Measurements from ENCODE around the gene SUPV3L1.
A peak's percentile ranks its signal among the peaks of the same experiment; 100 is the strongest.

The SUPV3L1 gene

DNA sequence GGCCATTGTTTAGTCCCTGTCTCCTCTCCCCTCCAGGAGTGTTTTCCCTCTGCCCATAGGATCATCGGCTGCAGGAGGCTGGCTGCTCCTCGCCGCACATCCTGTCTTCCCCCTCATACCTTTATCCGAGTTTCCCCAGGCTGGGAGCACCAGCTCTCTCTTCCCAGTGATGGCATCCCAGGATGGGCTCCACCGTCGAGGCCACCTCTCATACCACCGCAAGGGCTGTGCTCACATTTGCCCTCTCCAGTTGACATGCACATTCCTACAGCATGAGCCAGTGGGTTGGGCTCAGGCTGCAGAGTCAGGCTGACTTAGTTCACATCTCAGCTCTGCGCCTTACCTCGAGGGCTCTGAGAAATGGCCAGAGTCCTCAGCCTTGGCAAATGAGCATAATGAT, 52.2 kb downstream of the SUPV3L1 start:
- H3K4me1 Mint-ChIP-seq (ENCODE audit: low read depth) = peaks cover 43% of the 10 kb centered on the region
- H3K36me3 Mint-ChIP-seq (ENCODE audit: low read depth) = no peaks in the 10 kb centered on the region
- no peak overlapping the region for H3K4me3 Mint-ChIP-seq
- peak overlapping the region; percentile 21 for H3K27ac Mint-ChIP-seq
- no peaks in the 10 kb centered on the region for H3K9me3 Mint-ChIP-seq
- no peaks in the 10 kb centered on the region for H3K27me3 Mint-ChIP-seq

DNA sequence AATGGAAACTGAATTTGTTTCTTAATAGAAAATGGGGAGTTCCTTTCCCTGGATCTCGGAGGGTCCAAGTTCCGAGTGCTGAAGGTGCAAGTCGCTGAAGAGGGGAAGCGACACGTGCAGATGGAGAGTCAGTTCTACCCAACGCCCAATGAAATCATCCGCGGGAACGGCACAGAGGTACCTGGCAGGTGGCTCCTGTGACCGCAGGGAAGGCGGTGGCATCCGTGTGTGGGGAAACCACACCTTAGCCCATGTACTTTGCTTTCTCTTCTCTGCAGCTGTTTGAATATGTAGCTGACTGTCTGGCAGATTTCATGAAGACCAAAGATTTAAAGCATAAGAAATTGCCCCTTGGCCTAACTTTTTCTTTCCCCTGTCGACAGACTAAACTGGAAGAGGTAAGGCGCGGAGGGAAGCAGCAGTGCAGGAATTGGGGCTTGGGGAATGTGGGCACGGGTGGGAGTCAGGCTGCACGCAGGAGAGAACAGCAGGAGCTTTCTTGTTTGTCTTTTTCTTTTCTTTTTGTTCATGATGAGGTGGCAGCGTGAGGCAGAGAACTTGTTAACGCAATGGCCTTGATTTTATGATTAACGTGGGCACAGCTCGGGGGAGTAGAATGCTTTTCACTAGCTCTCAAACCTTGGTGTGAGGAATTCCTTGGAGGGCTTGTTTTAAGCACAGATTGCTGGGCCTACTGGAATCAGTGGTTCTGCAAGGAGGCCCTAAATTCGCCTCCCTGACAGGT, 52.9 kb downstream of the SUPV3L1 start:
- no peak overlapping the region for H3K4me3 Mint-ChIP-seq
- no peaks in the 10 kb centered on the region for H3K27me3 Mint-ChIP-seq
- H3K9me3 Mint-ChIP-seq = no peaks in the 10 kb centered on the region
- H3K4me1 Mint-ChIP-seq (ENCODE audit: low read depth) = peaks cover 44% of the 10 kb centered on the region
- H3K36me3 Mint-ChIP-seq (ENCODE audit: low read depth) = no peaks in the 10 kb centered on the region
- peak overlapping the region; percentile 0 for H3K27ac Mint-ChIP-seq

DNA sequence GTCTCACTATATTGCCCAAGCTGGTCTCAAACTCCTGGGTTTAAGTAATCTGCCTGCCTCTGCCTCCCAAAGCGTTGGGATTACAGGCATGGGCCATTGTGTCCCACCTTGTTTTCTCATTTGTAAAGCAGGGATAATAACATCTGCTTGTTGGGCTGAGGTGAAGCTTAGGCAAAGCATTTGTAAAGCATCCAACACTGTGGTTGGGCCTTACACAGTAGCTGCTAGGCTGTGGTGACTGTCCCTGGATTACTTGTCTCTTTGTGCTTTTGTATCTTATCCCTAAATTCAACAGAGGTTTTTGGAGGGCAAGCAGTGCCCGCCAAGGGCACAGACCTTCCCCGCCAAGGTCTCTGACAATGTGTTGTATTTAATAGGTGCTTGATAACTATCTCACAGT, 54.4 kb downstream of the SUPV3L1 start:
- Mint-ChIP-seq H3K9me3 (no peaks in the 10 kb centered on the region), H3K27me3 (no peaks in the 10 kb centered on the region), H3K4me3 (no peak overlapping the region), H3K27ac (no peak overlapping the region), H3K36me3 (ENCODE audit: low read depth) (no peaks in the 10 kb centered on the region), H3K4me1 (ENCODE audit: low read depth) (peaks cover 28% of the 10 kb centered on the region)

DNA sequence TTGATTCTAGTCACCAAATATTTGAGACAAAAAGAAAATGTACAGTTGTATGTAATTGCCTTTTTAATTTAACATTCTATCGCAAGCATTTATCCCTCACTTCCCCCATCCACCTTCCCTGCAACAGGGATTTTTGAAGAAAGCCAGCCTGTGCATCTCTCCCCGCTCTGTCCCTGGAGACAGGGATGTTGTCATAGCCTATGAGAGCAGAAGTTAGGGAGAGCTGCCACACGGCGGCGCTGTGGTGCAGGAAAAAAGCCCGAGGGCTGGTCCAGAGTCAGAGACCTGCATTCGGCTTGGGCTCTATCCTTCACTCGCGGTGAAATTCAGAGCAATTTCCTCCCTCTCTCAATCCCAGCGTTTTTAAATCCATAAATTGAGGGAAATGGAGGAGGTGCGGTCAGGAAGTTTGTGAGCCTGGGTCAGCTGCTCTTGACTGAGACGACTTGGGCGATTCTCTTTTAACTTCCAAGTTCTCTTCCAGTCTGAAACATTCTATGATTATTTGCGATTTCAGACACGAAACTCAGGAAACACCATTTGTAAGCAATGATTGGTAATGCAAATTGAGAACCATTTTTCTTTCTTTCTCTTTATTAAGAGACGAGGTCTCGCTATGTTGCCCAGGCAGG, 57.6 kb downstream of the SUPV3L1 start:
- no peaks in the 10 kb centered on the region for H3K36me3 Mint-ChIP-seq (ENCODE audit: low read depth)
- peaks cover 13% of the 10 kb centered on the region for H3K4me1 Mint-ChIP-seq (ENCODE audit: low read depth)
- H3K27ac Mint-ChIP-seq = no peak overlapping the region
- no peaks in the 10 kb centered on the region for H3K27me3 Mint-ChIP-seq
- H3K9me3 Mint-ChIP-seq = no peaks in the 10 kb centered on the region
- H3K4me3 Mint-ChIP-seq = no peak overlapping the region

DNA sequence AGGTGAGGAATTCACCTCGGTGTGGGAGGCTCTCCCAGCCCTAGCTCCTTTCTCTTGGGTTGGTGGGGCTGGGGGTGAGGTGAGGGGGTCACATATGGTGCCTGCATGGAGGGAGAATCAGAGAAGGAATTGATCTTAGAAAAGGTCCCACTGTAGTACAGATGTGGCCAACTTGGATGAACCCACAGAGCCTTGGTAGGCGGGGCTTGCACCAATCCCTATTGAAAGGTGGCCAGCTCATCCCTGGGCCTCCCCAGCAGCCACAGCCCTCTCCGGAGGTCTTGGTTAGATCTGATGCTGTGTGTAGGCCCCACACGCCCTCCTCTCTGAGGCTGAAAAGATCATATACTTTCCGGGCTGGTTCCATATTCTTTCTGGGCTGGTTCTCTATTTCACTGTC, 59.1 kb downstream of the SUPV3L1 start:
- H3K27me3 Mint-ChIP-seq = no peaks in the 10 kb centered on the region
- H3K4me3 Mint-ChIP-seq = no peak overlapping the region
- H3K27ac Mint-ChIP-seq = no peak overlapping the region
- H3K4me1 Mint-ChIP-seq (ENCODE audit: low read depth) = peaks cover 5% of the 10 kb centered on the region
- H3K36me3 Mint-ChIP-seq (ENCODE audit: low read depth) = no peaks in the 10 kb centered on the region
- H3K9me3 Mint-ChIP-seq = no peaks in the 10 kb centered on the region

DNA sequence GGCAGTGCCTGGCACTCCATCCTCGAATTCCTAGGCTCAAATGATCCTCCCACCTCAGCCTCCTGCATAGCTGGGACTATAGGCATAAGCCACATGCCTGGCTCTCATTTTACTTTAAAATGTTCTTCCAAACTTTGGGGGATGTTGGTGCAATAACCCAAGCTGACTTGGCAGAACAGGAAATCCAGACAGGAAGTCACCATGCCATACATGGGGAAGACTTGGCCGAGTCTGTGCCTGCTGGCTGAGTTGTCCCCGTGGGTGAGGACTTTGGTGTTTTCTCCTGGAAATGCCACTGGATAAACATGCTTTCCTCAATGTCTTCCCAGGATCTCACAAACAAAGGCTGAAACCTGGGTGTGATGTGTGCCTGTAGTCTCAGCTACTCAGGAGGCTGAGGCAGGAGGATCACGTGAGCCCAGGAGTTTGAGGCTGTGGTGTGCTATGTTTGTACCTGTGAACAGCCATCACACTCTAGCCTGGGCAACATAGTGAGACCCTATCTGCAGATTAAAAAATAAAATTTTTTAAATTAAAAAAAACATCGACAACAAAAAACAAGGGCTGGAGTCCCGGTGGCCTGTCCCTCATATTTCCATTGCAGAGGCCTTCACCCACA, 59.9 kb downstream of the SUPV3L1 start:
- Mint-ChIP-seq H3K36me3 (ENCODE audit: low read depth) (no peaks in the 10 kb centered on the region), H3K27me3 (no peaks in the 10 kb centered on the region), H3K27ac (no peak overlapping the region), H3K4me1 (ENCODE audit: low read depth) (peaks cover 5% of the 10 kb centered on the region), H3K9me3 (no peaks in the 10 kb centered on the region), H3K4me3 (no peak overlapping the region)

DNA sequence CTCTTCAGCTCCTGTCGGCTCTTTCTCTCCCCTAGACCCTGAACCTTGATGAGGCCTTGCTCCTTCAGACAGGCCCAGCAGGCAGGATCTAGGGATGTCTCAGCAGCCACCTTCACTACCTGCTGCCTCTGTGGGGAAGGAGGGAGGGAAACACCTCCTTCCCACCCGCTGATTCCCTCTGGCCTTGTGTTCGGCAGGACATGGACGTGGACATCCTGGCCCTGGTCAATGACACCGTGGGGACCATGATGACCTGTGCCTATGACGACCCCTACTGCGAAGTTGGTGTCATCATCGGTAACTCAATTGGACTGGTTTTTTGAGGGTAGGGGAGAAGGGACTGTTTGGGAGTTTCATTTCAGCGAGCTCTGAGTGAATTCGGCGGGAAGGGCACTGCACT, 60.4 kb downstream of the SUPV3L1 start:
- no peaks in the 10 kb centered on the region for H3K9me3 Mint-ChIP-seq
- H3K27ac Mint-ChIP-seq = no peak overlapping the region
- H3K36me3 Mint-ChIP-seq (ENCODE audit: low read depth) = no peaks in the 10 kb centered on the region
- peaks cover 5% of the 10 kb centered on the region for H3K4me1 Mint-ChIP-seq (ENCODE audit: low read depth)
- no peak overlapping the region for H3K4me3 Mint-ChIP-seq
- no peaks in the 10 kb centered on the region for H3K27me3 Mint-ChIP-seq

DNA sequence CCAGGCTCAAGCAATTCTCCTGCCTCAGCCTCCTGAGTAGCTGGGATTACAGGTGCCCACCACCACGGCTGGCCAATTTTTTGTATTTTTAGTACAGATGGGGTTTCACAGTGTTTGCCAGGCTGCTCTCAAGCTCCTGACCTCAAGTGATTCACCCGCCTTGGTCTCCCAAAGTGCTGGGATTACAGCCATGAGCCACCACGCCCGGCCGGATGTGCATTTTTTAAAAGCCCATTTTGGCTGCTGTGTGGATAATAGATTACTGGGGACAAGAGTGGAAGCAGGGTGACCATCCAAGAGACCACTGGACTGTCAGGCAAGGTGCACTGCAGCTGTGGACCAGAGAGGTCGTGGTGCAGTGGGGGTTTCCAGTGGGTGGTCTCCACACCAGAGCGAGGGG, 61.5 kb downstream of the SUPV3L1 start:
- Mint-ChIP-seq H3K4me3 (no peak overlapping the region), H3K27ac (no peak overlapping the region), H3K36me3 (ENCODE audit: low read depth) (no peaks in the 10 kb centered on the region), H3K9me3 (no peaks in the 10 kb centered on the region), H3K27me3 (no peaks in the 10 kb centered on the region), H3K4me1 (ENCODE audit: low read depth) (peaks cover 5% of the 10 kb centered on the region)

DNA sequence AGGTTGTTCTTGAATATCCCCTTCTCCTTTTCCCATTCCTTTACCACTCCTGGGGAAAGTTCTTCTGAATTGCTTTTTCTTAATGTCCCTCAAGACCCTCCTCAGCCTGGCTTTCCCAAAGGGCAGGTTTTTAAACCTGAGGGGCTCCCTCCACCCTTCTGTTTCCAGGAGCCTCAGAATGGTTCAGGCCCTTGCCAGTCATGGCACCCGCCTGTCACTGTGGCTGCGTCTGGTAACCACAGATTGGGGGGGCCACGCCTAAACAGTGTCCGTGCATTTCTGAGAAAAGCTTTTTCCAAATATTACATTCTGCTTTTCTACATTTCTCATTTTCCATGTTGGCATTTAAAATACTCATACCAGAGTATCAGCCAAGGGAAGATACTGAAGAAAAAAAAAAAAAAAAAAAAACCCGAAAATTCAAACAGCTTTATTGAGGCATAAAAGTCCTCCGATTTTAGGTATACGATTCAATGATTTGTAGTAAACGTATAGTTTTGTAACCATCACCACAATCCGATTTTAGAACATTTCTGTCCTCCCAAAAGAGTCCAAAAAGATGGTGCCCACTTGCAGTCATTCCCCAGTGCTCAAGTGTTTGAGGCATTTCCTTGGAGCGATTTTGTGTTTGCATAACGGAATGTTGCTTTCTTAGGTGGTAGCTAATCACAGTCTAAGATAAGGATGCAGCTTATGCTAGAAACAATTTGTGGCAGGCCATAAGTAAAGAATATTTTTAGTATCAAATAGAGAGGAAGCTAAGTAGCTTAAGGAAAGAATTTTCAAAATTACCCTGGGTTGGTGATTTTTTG, 62.2 kb downstream of the SUPV3L1 start:
- H3K4me3 Mint-ChIP-seq = no peak overlapping the region
- no peaks in the 10 kb centered on the region for H3K36me3 Mint-ChIP-seq (ENCODE audit: low read depth)
- H3K4me1 Mint-ChIP-seq (ENCODE audit: low read depth) = peaks cover 5% of the 10 kb centered on the region
- H3K9me3 Mint-ChIP-seq = no peaks in the 10 kb centered on the region
- H3K27me3 Mint-ChIP-seq = no peaks in the 10 kb centered on the region
- no peak overlapping the region for H3K27ac Mint-ChIP-seq

DNA sequence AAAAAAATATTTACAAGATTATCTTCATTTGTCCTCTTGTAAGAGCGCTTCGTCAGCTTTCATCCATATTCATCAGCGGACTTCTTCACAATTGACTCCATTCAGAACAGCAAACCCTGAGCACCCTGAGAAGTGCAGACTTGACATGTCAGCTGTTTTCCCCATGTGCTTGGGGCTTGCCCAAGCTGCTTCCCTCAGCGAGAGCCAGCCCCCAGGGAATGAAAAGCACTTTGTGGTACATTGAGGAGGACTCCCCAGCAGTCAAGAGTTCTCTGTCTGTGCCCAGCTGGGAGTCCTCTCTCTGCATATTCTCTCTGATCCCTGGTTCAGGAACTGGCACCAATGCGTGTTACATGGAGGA, 62.8 kb downstream of the SUPV3L1 start:
- H3K27me3 Mint-ChIP-seq = no peaks in the 10 kb centered on the region

DNA sequence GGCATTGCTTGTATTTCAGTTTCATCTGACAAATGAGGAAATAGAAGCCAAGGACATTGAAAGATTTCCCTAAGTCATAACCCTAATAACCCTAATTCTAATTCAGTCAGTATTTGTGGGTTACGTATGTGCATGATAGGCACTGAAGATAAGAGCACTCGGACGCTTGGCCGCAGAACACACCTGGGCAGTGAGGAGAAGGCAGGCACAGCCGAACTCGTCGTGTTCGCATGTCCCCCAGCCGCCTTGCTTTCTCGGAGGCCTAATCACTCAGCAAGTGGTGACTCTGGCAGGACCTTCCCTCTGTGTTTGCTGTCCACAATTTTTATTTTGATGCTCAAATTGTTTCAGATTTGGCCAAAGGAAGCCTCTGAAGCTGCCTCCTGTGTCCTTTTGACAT, 63.8 kb downstream of the SUPV3L1 start:
- Mint-ChIP-seq H3K36me3 (ENCODE audit: low read depth) (no peaks in the 10 kb centered on the region), H3K27ac (no peak overlapping the region), H3K27me3 (no peaks in the 10 kb centered on the region)

More for the DNA sequence above, 62.8 kb downstream of the SUPV3L1 start:
- Mint-ChIP-seq H3K4me3 (no peak overlapping the region), H3K4me1 (ENCODE audit: low read depth) (peaks cover under 1% of the 10 kb centered on the region), H3K9me3 (no peaks in the 10 kb centered on the region), H3K27ac (no peak overlapping the region), H3K36me3 (ENCODE audit: low read depth) (no peaks in the 10 kb centered on the region)

DNA sequence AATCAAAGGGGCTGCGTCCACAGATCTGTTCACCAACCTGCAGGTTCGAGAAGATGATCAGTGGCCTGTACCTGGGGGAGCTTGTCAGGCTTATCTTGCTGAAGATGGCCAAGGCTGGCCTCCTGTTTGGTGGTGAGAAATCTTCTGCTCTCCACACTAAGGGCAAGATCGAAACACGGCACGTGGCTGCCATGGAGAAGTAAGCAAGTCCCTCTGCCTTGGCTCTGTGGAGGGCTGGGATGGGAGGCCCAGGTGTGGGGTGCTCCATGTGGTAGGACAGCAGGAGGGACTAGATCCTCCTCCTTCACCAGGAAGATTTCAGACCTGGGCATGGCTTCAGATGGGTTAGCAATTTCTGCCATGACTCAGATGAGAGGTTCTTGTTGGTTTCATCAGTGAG, 66.0 kb downstream of the SUPV3L1 start:
- Mint-ChIP-seq H3K27me3 (no peaks in the 10 kb centered on the region), H3K4me3 (no peak overlapping the region), H3K9me3 (no peaks in the 10 kb centered on the region), H3K36me3 (ENCODE audit: low read depth) (no peaks in the 10 kb centered on the region), H3K4me1 (ENCODE audit: low read depth) (no peaks in the 10 kb centered on the region), H3K27ac (no peak overlapping the region)

More for the DNA sequence above, 63.8 kb downstream of the SUPV3L1 start:
- H3K4me1 Mint-ChIP-seq (ENCODE audit: low read depth) = no peaks in the 10 kb centered on the region
- no peaks in the 10 kb centered on the region for H3K9me3 Mint-ChIP-seq
- no peak overlapping the region for H3K4me3 Mint-ChIP-seq

DNA sequence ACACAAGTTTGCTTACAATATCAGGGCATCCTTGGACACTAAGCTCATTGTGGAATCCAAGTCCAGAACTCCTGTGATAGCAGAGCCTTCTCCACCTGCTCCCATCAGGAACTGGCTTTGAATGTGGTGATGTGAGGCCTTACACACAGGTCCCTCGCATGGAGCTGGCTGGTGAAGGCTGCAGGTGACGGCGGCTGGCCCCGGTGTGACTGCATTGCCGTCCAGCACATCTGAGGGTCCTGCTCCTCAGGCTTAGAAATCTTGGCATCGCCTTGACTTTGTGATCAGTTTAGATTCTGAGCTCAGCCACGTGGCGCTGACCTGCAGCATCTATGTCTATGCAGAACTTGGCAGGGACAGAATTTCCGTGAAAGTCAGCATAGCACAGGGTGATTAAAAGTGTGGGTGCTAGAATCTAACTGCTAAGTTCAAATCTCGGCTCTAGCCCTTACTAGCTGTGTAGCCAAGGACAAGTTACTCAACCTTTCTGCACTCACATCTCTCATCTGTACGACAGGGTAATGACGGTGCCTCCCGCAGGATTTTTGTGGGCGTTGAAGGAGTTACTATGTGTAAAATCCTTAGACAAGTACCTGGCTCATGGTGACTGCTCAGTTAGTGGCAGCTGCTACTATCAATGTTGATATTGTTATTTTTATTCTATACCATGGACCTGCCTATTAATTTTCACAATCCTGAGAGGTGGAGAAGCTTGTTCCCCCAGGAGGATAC, 66.7 kb downstream of the SUPV3L1 start:
- Mint-ChIP-seq H3K27me3 (no peaks in the 10 kb centered on the region), H3K9me3 (no peaks in the 10 kb centered on the region), H3K27ac (no peak overlapping the region), H3K4me1 (ENCODE audit: low read depth) (no peaks in the 10 kb centered on the region), H3K36me3 (ENCODE audit: low read depth) (no peaks in the 10 kb centered on the region), H3K4me3 (no peak overlapping the region)

DNA sequence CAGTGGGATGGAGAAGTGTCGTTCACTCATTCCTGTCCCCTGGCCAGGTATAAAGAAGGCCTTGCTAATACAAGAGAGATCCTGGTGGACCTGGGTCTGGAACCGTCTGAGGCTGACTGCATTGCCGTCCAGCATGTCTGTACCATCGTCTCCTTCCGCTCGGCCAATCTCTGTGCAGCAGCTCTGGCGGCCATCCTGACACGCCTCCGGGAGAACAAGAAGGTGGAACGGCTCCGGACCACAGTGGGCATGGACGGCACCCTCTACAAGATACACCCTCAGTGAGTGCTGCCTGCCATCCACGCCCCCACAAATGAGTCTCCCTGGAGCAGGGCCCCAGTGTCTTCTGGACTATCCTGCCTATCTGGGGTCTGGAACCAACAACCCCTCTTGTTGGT, 67.3 kb downstream of the SUPV3L1 start:
- no peaks in the 10 kb centered on the region for H3K36me3 Mint-ChIP-seq (ENCODE audit: low read depth)
- H3K9me3 Mint-ChIP-seq = no peaks in the 10 kb centered on the region
- no peaks in the 10 kb centered on the region for H3K4me1 Mint-ChIP-seq (ENCODE audit: low read depth)
- H3K27ac Mint-ChIP-seq = no peak overlapping the region
- no peak overlapping the region for H3K4me3 Mint-ChIP-seq
- H3K27me3 Mint-ChIP-seq = no peaks in the 10 kb centered on the region

All from stimulated activated naive CD8-positive, alpha-beta T cell treated with anti-CD3 and anti-CD28 coated beads, Interleukin-15, Interleukin-2, amounts not matched to agents 100 ng/mL and 50 ng/mL, for 24 hours (primary cell).